Astrocyte of the cerebellum (primary cell): ENCODE results near the gene MRPL20.

Experiments
- DNase-seq: peaks from one replicate; pipeline ENCODE4 v3.0.0-alpha.2; 2011; ENCODE audit warnings: low read depth
- H3K4me3 ChIP-seq: 2 replicates; pipeline ENCODE4 v1.5.1; 2011; ENCODE audit warnings: mild to moderate bottlenecking, low read depth, low read length, moderate library complexity
- CTCF ChIP-seq: IDR thresholded peaks from 2 replicates; pipeline ENCODE4 v1.5.1; 2012; ENCODE audit warnings: low read length, low read depth, moderate library complexity, mild to moderate bottlenecking; ENCODE audit errors: missing control alignments
- in situ Hi-C: cut with HindIII; loops from 2 replicates; pipeline ENCODE4 v1.10.0; 2017; ENCODE audit warnings: low sequenced_read_pairs

Gene MRPL20

GRCh38 chr1:1400576-1401456 lies 6.3 kb downstream of the MRPL20 start:
- TF ChIP-seq CTCF, result no peak
- H3K4me3 ChIP-seq, result peak overlapping the region; percentile 97
- no peak for DNase-seq
- in situ Hi-C loops, result no loop called here

GRCh38 chr1:1399872-1400575 lies 7.1 kb downstream of the MRPL20 start:
- in situ Hi-C loops, result no loop called here
- DNase-seq, result no peak
- H3K4me3 ChIP-seq, result peak overlapping the region; percentile 97
- no peak for TF ChIP-seq CTCF

- in situ Hi-C loops, result no loop called here
- peak within 1 kb of the TSS; percentile 97 for H3K4me3 ChIP-seq
- DNase-seq, result peak; percentile 94
- peak; percentile 61 for TF ChIP-seq CTCF
Observed at GRCh38 chr1:1399187-1399871, 7.8 kb downstream of the MRPL20 start, which contains the start of gene CCNL2. CCNL2 (minus strand) TSS chr1:1399335; CDS start chr1:1399306, 29 bp downstream.

GRCh38 chr1:1398677-1399186 lies 8.4 kb downstream of the MRPL20 start:
- peak overlapping the region; percentile 97 for H3K4me3 ChIP-seq
- in situ Hi-C loops, result no loop called here
- no peak for TF ChIP-seq CTCF
- no peak for DNase-seq

- peak overlapping the region; percentile 97 for H3K4me3 ChIP-seq
Observed at GRCh38 chr1:1397839-1398523, 9.1 kb downstream of the MRPL20 start.

More at GRCh38 chr1:1397839-1398523, 9.1 kb downstream of the MRPL20 start:
- in situ Hi-C loops, result no loop called here
- no peak for DNase-seq
- TF ChIP-seq CTCF, result no peak
